NB4 (cell line): ENCODE measurements around the gene NTRK2.

Source experiments
- MAX ChIP-seq: IDR thresholded peaks from 2 replicates; pipeline ENCODE4 v1.6.1; 2011; ENCODE audit warnings: low read depth, low read length
- TF ChIP-seq, protein P1 (sequence below): IDR thresholded peaks from one replicate; pipeline ENCODE4 v1.5.1; 2012; ENCODE audit warnings: low read depth, low read length

DNA sequence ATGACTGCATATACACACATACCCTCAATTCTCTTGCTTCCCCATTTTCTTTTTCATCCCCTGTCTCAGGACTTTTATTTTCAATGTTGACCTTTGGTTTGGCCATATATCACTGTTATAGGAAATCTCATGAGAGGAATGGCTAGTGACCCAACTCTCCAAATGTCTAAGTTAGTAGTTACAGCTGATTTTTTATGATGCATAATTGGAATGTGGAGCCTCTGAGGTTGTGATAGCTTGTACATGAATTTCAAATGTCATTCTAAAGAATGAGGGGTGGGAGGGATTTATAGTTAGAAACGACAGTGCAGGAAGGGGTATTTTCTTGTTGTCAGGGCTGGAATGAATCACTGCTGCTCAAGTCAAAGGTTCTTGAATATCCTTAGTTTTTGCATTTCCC lies 356.1 kb downstream of the NTRK2 start:
- TF ChIP-seq, protein P1, sequence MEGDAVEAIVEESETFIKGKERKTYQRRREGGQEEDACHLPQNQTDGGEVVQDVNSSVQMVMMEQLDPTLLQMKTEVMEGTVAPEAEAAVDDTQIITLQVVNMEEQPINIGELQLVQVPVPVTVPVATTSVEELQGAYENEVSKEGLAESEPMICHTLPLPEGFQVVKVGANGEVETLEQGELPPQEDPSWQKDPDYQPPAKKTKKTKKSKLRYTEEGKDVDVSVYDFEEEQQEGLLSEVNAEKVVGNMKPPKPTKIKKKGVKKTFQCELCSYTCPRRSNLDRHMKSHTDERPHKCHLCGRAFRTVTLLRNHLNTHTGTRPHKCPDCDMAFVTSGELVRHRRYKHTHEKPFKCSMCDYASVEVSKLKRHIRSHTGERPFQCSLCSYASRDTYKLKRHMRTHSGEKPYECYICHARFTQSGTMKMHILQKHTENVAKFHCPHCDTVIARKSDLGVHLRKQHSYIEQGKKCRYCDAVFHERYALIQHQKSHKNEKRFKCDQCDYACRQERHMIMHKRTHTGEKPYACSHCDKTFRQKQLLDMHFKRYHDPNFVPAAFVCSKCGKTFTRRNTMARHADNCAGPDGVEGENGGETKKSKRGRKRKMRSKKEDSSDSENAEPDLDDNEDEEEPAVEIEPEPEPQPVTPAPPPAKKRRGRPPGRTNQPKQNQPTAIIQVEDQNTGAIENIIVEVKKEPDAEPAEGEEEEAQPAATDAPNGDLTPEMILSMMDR, result no peak
- TF ChIP-seq MAX, result no peak
